Esophagus (tissue), 2 donors: Measurements from ENCODE around the gene CLCNKA. TPM values are rescaled to one million over a fixed set of nuclear protein-coding genes. Genes with fewer than 3 reads are reported as not detected.
A peak's percentile ranks its signal among the peaks of the same experiment; 100 is the strongest.
"Not testable (repeated sequence)": the region's sequence is repeated elsewhere in the genome, so short reads cannot be mapped to it uniquely, and the experiment has no call there.

Experiments
- H3K27ac ChIP-seq, 2 donors: one replicate each; pipeline ENCODE4 v1.5.1; 2013; ENCODE audit warnings: low read depth in 2 of 2, mild to moderate bottlenecking in 2 of 2, inconsistent platforms in 1 of 2, low read length in 1 of 2, moderate library complexity in 1 of 2
- H3K27me3 ChIP-seq, 2 donors: one replicate each; pipeline ENCODE4 v1.6.1; 2013; ENCODE audit warnings: low read length in 2 of 2, control low read depth in 1 of 2, mild to moderate bottlenecking in 1 of 2; ENCODE audit not compliant: insufficient read depth in 2 of 2, control insufficient read depth in 1 of 2
- H3K36me3 ChIP-seq, 2 donors: one replicate each; pipeline ENCODE4 v1.6.1; 2013; ENCODE audit warnings: low read length in 1 of 2; ENCODE audit not compliant: control insufficient read depth in 2 of 2, insufficient read depth in 2 of 2
- H3K4me1 ChIP-seq, 2 donors: one replicate each; pipeline ENCODE4 v1.6.1; 2013; ENCODE audit warnings: low read length in 1 of 2; ENCODE audit not compliant: control insufficient read depth in 2 of 2, insufficient read depth in 2 of 2
- H3K4me3 ChIP-seq, 2 donors: one replicate each; pipeline ENCODE4 v1.5.1; 2013; ENCODE audit warnings: low read length in 2 of 2, mild to moderate bottlenecking in 2 of 2, low read depth in 1 of 2, moderate library complexity in 1 of 2
- H3K9me3 ChIP-seq, 2 donors: one replicate each; pipeline ENCODE4 v1.6.1; 2013; ENCODE audit warnings: mild to moderate bottlenecking in 2 of 2, low read depth in 1 of 2, low read length in 1 of 2, moderate library complexity in 1 of 2; ENCODE audit not compliant: control insufficient read depth in 2 of 2, insufficient read depth in 1 of 2
- WGBS, 2 donors: extraction: QIAGEN DNeasy Blood & Tissue Kit; methylation state at CpG; one replicate each; pipeline ENCODE4 v1.1.7; 2013; 5-methylcytosine and 5-hydroxymethylcytosine counted together
- polyA plus RNA-seq, 2 donors: library from polyadenylated mRNA; stranded (reverse); fragments of 200-250 nt; gene quantifications; one replicate each; pipeline ENCODE4 v1.2.3, GENCODE V29; 2013
- donor health status: healthy with polysubstance abuse.
- donor health status: Bipolar disorder and iron deficiency.

Gene CLCNKA
- polyA plus RNA-seq: under 1 TPM; 0.04 to 0.06 TPM

DNA sequence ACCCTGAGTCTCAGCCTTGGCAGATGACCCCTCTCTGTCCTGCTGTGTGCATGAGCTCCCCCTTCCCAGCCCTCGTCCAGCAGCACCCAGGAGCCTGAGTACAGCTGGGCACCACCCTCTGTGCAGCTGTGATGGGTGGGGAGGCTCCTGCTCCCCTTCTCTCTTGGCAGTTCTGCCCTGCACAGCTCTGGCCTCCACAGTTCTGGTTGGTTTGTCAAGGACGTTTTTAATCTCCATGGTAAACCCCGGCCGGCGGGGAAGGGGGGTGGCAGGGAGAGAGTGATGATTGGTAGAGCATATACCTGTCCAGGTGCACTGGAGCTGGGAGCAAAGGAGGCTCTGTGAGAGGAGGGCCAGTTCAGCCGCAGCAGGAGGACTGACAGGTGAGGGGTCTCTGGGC, at the start of gene CLCNKA:
TSS of gene CLCNKA (plus strand) at position 356 of the 400 bp plus-strand sequence. CDS start 584 bp downstream, outside the sequence.
- Histone ChIP-seq H3K4me1 (peaks cover 0 to 4% of the 10 kb centered on the region in 2 donors), H3K36me3 (no peaks in the 10 kb centered on the region), H3K4me3 (no peak within 1 kb of the TSS), H3K27me3 (no peaks in the 10 kb centered on the region), H3K27ac (no peak within 1 kb of the TSS), H3K9me3 (no peaks in the 10 kb centered on the region)
- 44 to 45% methylated on average over 6 of the region's 6 CpGs for WGBS, 2 donors

DNA sequence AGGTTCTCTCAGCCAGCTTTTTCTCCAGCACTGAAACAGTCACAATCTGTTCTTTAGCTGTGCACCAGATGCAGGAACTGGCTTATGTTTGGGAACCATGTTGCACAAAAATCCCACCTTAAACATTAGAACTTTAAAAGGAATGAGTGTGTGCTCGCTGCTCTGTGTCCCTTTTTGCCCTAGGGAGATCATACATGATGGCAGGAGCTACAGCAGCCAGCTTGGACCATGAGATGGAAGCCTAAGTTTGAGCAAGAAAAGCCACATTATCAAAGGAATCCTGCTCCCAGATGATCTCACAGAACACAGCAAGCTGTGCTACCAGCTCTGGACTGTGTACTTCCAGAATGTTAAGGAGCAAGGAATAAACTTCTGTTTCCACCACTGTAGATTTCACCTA, 49.4 kb upstream of the CLCNKA start:
- no peaks in the 10 kb centered on the region for H3K4me1 ChIP-seq
- H3K4me3 ChIP-seq: no peak overlapping the region
- 93 to 96% methylated on average over 1 of the region's 1 CpG for WGBS, 2 donors
- H3K27ac ChIP-seq: no peak overlapping the region
- H3K9me3 ChIP-seq: no peaks in the 10 kb centered on the region
- no peaks in the 10 kb centered on the region for H3K27me3 ChIP-seq
- H3K36me3 ChIP-seq: peaks cover 0 to 18% of the 10 kb centered on the region in 2 donors

GRCh38 chr1:15973772-15974171, 48.1 kb upstream of the CLCNKA start:
- H3K27ac ChIP-seq: no peak overlapping the region
- no peaks in the 10 kb centered on the region for H3K27me3 ChIP-seq
- no peak overlapping the region for H3K4me3 ChIP-seq
- no peaks in the 10 kb centered on the region for H3K9me3 ChIP-seq
- peaks cover 0 to 16% of the 10 kb centered on the region in 2 donors for H3K36me3 ChIP-seq
- H3K4me1 ChIP-seq: no peaks in the 10 kb centered on the region
- WGBS, 2 donors: 88 to 95% methylated on average over 4 of the region's 4 CpGs

GRCh38 chr1:15974855-15975254, 47.0 kb upstream of the CLCNKA start:
- no peaks in the 10 kb centered on the region for H3K4me1 ChIP-seq
- 27 to 29% methylated on average over 9 of the region's 9 CpGs for WGBS, 2 donors
- peak overlapping the region in 1 of 2 donors; percentile 82 for H3K27ac ChIP-seq
- H3K9me3 ChIP-seq: no peaks in the 10 kb centered on the region
- peak overlapping the region; percentile 77 to 94 for H3K4me3 ChIP-seq
- no peaks in the 10 kb centered on the region for H3K27me3 ChIP-seq
- H3K36me3 ChIP-seq: peaks cover 0 to 9% of the 10 kb centered on the region in 2 donors

- H3K27me3 ChIP-seq: no peaks in the 10 kb centered on the region
- H3K4me3 ChIP-seq: peak overlapping the region; percentile 77 to 94
- peak overlapping the region; percentile 68 to 82 for H3K27ac ChIP-seq
- H3K9me3 ChIP-seq: no peaks in the 10 kb centered on the region
- H3K36me3 ChIP-seq: peaks cover 0 to 9% of the 10 kb centered on the region in 2 donors
- WGBS, 2 donors: 0 to 1% methylated on average over 22 to 47 of the region's 47 CpGs
- no peaks in the 10 kb centered on the region for H3K4me1 ChIP-seq
Measured at GRCh38 chr1:15975358-15975804, 46.5 kb upstream of the CLCNKA start.

- peak within 1 kb of the TSS; percentile 77 to 94 for H3K4me3 ChIP-seq
- H3K4me1 ChIP-seq: no peaks in the 10 kb centered on the region
- peaks cover 0 to 9% of the 10 kb centered on the region in 2 donors for H3K36me3 ChIP-seq
- no peaks in the 10 kb centered on the region for H3K27me3 ChIP-seq
- H3K9me3 ChIP-seq: no peaks in the 10 kb centered on the region
- H3K27ac ChIP-seq: peak within 1 kb of the TSS; percentile 68 to 82
- WGBS, 2 donors: 8 to 9% methylated on average over 45 to 47 of the region's 47 CpGs
Measured at GRCh38 chr1:15975805-15976680, 45.8 kb upstream of the CLCNKA start, which contains the start of gene ZBTB17. Gene ZBTB17 (minus strand): TSS chr1:15976101. CDS start chr1:15948495, 27,606 bp downstream.

- not testable (repeated sequence) for H3K36me3 ChIP-seq, H3K27me3 ChIP-seq, H3K4me3 ChIP-seq, H3K27ac ChIP-seq, H3K4me1 ChIP-seq, H3K9me3 ChIP-seq
- 96 to 97% methylated on average over 4 of the region's 4 CpGs for WGBS, 2 donors
Measured at GRCh38 chr1:15977947-15978346, 43.9 kb upstream of the CLCNKA start.

DNA sequence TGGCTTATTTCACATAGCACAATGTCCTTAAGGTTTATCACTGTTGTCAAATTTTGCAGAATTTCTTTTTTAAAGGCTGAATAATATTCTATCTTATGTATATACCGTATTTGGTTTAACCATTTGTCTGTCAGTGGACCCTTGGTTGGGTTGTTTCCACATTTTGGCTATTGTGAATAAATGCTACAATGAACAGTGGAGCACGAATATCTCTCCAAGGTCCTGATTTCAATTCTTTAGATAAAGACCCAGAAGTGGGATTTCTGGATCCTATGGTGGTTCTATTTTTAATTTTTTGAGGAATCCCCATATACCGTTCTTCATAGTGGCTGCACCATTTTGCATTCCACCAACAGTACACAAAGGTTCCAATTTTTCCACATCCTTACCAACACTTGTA, 40.2 kb upstream of the CLCNKA start:
- Histone ChIP-seq H3K4me3 (no peak overlapping the region), H3K36me3 (no peaks in the 10 kb centered on the region), H3K4me1 (no peaks in the 10 kb centered on the region), H3K27ac (no peak overlapping the region), H3K9me3 (no peaks in the 10 kb centered on the region), H3K27me3 (no peaks in the 10 kb centered on the region)
- 87 to 90% methylated on average over 3 of the region's 3 CpGs for WGBS, 2 donors

GRCh38 chr1:15983275-15983674, 38.6 kb upstream of the CLCNKA start:
- H3K27ac ChIP-seq: no peak overlapping the region

More at GRCh38 chr1:15983275-15983674, 38.6 kb upstream of the CLCNKA start:
- Histone ChIP-seq H3K4me3 (no peak overlapping the region), H3K4me1 (no peaks in the 10 kb centered on the region), H3K9me3 (no peaks in the 10 kb centered on the region), H3K27me3 (no peaks in the 10 kb centered on the region), H3K36me3 (no peaks in the 10 kb centered on the region)
- WGBS, 2 donors: 21 to 27% methylated on average over 1 of the region's 1 CpG
